Body of pancreas (tissue), 4 donors: ENCODE results near the gene ZYG11B.

Experiments
- CTCF ChIP-seq, 7 experiments: fragments of 450-650 bp in 4 of 7; fragments of 200-600 bp in 3 of 7; sonication (generic) in 3 of 7; IDR thresholded peaks; one replicate each; pipeline ENCODE4 v1.5.1; 2016 to 2019; ENCODE audit warnings: antibody characterized with exemption in 7 of 7
- POLR2A ChIP-seq, 3 donors: fragments of 450-650 bp; IDR thresholded peaks; one replicate each; pipeline ENCODE4 v1.6.1; 2016; ENCODE audit warnings: antibody characterized with exemption in 3 of 3, mild to moderate bottlenecking in 2 of 3

GRCh38 chr1:52786148-52786547, 59.9 kb downstream of the ZYG11B start:
- TF ChIP-seq CTCF (IDR thresholded peaks at IDR 0.05) = no peak
- no peak for TF ChIP-seq POLR2A (IDR thresholded peaks at IDR 0.05)
